ENCODE data around the gene GPX4. TPM values are rescaled to one million over a fixed set of nuclear protein-coding genes. Genes with fewer than 3 reads are reported as not detected.
A peak's percentile ranks its signal among the peaks of the same experiment; 100 is the strongest.

The GPX4 gene
- total RNA-seq, 1 experiment from 2014 or later, result 577 TPM

DNA sequence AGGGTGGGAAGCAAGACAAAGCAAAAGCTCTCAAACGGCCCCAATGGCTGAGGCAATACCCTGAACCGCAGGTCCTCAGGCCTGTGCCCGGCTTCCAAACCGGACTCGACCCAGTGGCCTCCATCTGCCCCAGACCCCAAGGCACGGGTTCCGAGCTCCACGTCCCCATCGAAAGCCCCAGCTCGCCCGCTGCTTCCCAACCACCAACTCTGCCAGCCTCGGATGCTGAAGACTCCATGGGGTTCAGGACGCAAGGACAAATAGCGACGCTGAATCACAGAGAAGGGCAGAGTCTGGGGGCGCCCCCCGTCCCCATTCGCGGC, 9.2 kb upstream of the GPX4 start:
- intact Hi-C loops (cut with micrococcal nuclease; ENCODE audit: unreplicated experiment), result no loop called here
- CTCF ChIA-PET, result no interaction called here
- Histone ChIP-seq H3K4me1 (ENCODE audit: control insufficient read depth, insufficient read depth, low read length) (peaks cover 24% of the 10 kb centered on the region), H3K36me3 (ENCODE audit: control insufficient read depth, insufficient read depth, low read length) (no peaks in the 10 kb centered on the region; the same call in none of the 2 replicates), H3K4me3 (ENCODE audit: low read depth in 2 of 2, low read length in 2 of 2) (peak overlapping the region; percentile 83 to 87), H3K27ac (ENCODE audit: low read length) (peak overlapping the region; percentile 87), H3K9me3 (ENCODE audit: control insufficient read depth, insufficient read depth, low read depth, low read length) (no peaks in the 10 kb centered on the region), H3K27me3 (ENCODE audit: control insufficient read depth, insufficient read depth, low read length) (no peaks in the 10 kb centered on the region)
- BruUV-seq (replicated peaks), result no TSS peak
- in situ Hi-C loops (cut with HindIII; ENCODE audit: low pct_unique_long_range_greater_than_20kb, low sequenced_read_pairs), result no loop called here
- ATAC-seq, result no peak
- POLR2A ChIA-PET, result no interaction called here
- DNase-seq (ENCODE audit: low read depth, low spot score), result no peak
- no peak for TF ChIP-seq TCF7L2 (IDR thresholded peaks at IDR 0.05; ENCODE audit: low read depth, low read length)
- TF ChIP-seq POLR2AphosphoS5 (IDR thresholded peaks at IDR 0.05; ENCODE audit: low read depth, low read length), result no peak
- no peak for TF ChIP-seq SIN3A (IDR thresholded peaks at IDR 0.05; ENCODE audit: borderline replicate concordance, insufficient read depth, low read depth, low read length)
- TF ChIP-seq CTCF (IDR thresholded peaks at IDR 0.05), result no peak
- no peak for TF ChIP-seq REST (IDR thresholded peaks at IDR 0.05; ENCODE audit: insufficient read depth in 1 of 2, low read depth in 2 of 2, low read length in 1 of 2)

- ATAC-seq (peak; percentile 93), DNase-seq (ENCODE audit: low read depth, low spot score) (peak; percentile 79)
- Histone ChIP-seq H3K36me3 (ENCODE audit: control insufficient read depth, insufficient read depth, low read length) (no peaks in the 10 kb centered on the region; the same call in none of the 2 replicates), H3K4me1 (ENCODE audit: control insufficient read depth, insufficient read depth, low read length) (peaks cover 24% of the 10 kb centered on the region), H3K27ac (ENCODE audit: low read length) (peak within 1 kb of the TSS; percentile 87), H3K4me3 (ENCODE audit: low read depth in 2 of 2, low read length in 2 of 2) (peak within 1 kb of the TSS; percentile 83 to 87), H3K9me3 (ENCODE audit: control insufficient read depth, insufficient read depth, low read depth, low read length) (no peaks in the 10 kb centered on the region), H3K27me3 (ENCODE audit: control insufficient read depth, insufficient read depth, low read length) (no peaks in the 10 kb centered on the region)
- TF ChIP-seq REST (IDR thresholded peaks at IDR 0.05; ENCODE audit: insufficient read depth in 1 of 2, low read depth in 2 of 2, low read length in 1 of 2) (peak in 1 of 2 experiments; percentile 62; a peak in 1 of 4 replicates), CTCF (IDR thresholded peaks at IDR 0.05) (no peak), SIN3A (IDR thresholded peaks at IDR 0.05; ENCODE audit: borderline replicate concordance, insufficient read depth, low read depth, low read length) (0 out of 2 replicates have a peak, but pooled peaks have one; percentile 38), TCF7L2 (IDR thresholded peaks at IDR 0.05; ENCODE audit: low read depth, low read length) (no peak), POLR2AphosphoS5 (IDR thresholded peaks at IDR 0.05; ENCODE audit: low read depth, low read length) (peak; percentile 62)
- intact Hi-C loops (cut with micrococcal nuclease; ENCODE audit: unreplicated experiment), result no loop called here
- no TSS peak for BruUV-seq (replicated peaks)
- POLR2A ChIA-PET, result no interaction called here
- CTCF ChIA-PET, result no interaction called here
- in situ Hi-C loops (cut with HindIII; ENCODE audit: low pct_unique_long_range_greater_than_20kb, low sequenced_read_pairs), result no loop called here
These were observed 8.7 kb upstream of the GPX4 start, which contains the start of gene POLR2E for GRCh38 chr19:1094978-1095701. POLR2E (minus strand) TSS chr19:1095375; CDS start chr19:1095315, 60 bp downstream.

Data from Panc1 (cell line).